Cardiac muscle cell (in vitro differentiated cells and primary cell): ENCODE results near the gene ANKRD31. TPM values are rescaled to one million over a fixed set of nuclear protein-coding genes. Genes with fewer than 3 reads are reported as not detected.

ENCODE experiments used
- DNase-seq, 2 donors: peaks; one replicate each; pipeline versions ENCODE4 v3.0.0 to v3.0.0-alpha.2; 2010 to 2017; ENCODE audit warnings: low read depth in 1 of 2, low spot score in 1 of 2
- H3K27ac ChIP-seq: fragments of 200-600 bp; sonication (generic); 2 replicates; pipeline ENCODE4 v1.5.1; 2016
- H3K27me3 ChIP-seq: fragments of 200-600 bp; sonication (generic); 2 replicates; pipeline ENCODE4 v1.6.0; 2016; ENCODE audit warnings: control low read depth
- H3K36me3 ChIP-seq: fragments of 200-600 bp; sonication (generic); 2 replicates; pipeline ENCODE4 v1.5.1; 2016; ENCODE audit warnings: control low read depth
- H3K4me1 ChIP-seq: fragments of 200-600 bp; sonication (generic); 2 replicates; pipeline ENCODE4 v1.8.1; 2017; ENCODE audit warnings: low read depth, mild to moderate bottlenecking, mixed run types
- H3K4me3 ChIP-seq: fragments of 200-600 bp; sonication (generic); 2 replicates; pipeline ENCODE4 v1.5.1; 2016; ENCODE audit warnings: mild to moderate bottlenecking
- H3K9me3 ChIP-seq: fragments of 200-600 bp; sonication (generic); 2 replicates; pipeline ENCODE4 v1.5.1; 2017; ENCODE audit warnings: low read depth, mild to moderate bottlenecking, control low read depth
- CTCF ChIP-seq: IDR thresholded peaks from 2 replicates; pipeline ENCODE4 v1.5.1; 2012; ENCODE audit warnings: low read depth, mild to moderate bottlenecking, low read length
- polyA plus RNA-seq: library from polyadenylated mRNA; unstranded; fragments of >200 nt; fragmentation: Nextera tagmentation; extraction: Ambion mirVana; gene quantifications from 2 replicates; pipeline ENCODE4 v1.2.1, GENCODE V29; 2016
- total RNA-seq: library from RNA; depleted of rRNA; stranded (reverse); fragments of >200 nt; gene quantifications from 2 replicates; pipeline ENCODE4 v1.2.3, GENCODE V29; 2016

ANKRD31 gene
- total and polyA plus RNA-seq, 2 experiments from 2014 or later, result 0.15 to 0.21 TPM

- peak; percentile 87 for TF ChIP-seq CTCF
- Histone ChIP-seq H3K4me1 (peaks cover 12% of the 10 kb centered on the region), H3K4me3 (no peak overlapping the region), H3K27ac (no peak overlapping the region), H3K36me3 (no peaks in the 10 kb centered on the region), H3K27me3 (peaks cover 58% of the 10 kb centered on the region), H3K9me3 (no peaks in the 10 kb centered on the region)
- peak; percentile 55 to 75 for DNase-seq
Observed at GRCh38 chr5:75049456-75050351, 187.0 kb downstream of the ANKRD31 start.

DNA sequence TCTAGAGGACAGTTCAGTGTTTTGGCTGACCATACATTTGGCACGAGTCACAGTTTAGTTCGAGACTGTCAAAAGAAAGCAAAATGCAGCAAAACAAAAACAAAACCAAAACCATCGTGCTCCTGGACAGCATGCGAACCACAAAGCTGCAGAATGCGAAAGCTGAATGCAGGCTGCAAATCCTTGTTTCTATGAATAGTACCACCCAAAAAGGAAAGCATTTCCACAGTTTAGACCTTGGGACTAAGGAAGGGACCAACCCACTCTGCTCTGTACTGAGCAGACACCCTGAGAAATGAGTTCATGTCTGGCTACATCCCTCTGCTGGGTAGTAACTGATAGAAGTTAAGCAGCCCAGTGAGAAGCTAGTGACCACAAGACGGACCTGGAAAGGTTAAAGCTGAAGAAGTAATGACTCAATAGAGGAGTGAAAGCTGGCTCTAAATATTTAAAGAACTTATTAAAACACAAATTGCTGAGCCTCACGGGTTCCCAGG, 188.2 kb downstream of the ANKRD31 start:
- Histone ChIP-seq H3K36me3 (no peaks in the 10 kb centered on the region), H3K27ac (no peak overlapping the region), H3K4me1 (peaks cover 12% of the 10 kb centered on the region), H3K27me3 (peaks cover 57% of the 10 kb centered on the region), H3K9me3 (no peaks in the 10 kb centered on the region), H3K4me3 (no peak overlapping the region)
- peak in 1 of 2 donors; percentile 25 for DNase-seq
- TF ChIP-seq CTCF, result no peak

GRCh38 chr5:75047356-75047755, 189.3 kb downstream of the ANKRD31 start:
- no peaks in the 10 kb centered on the region for H3K9me3 ChIP-seq
- no peak overlapping the region for H3K27ac ChIP-seq
- H3K4me1 ChIP-seq, result peaks cover 12% of the 10 kb centered on the region
- no peak for TF ChIP-seq CTCF
- H3K36me3 ChIP-seq, result no peaks in the 10 kb centered on the region
- peaks cover 56% of the 10 kb centered on the region for H3K27me3 ChIP-seq
- no peak overlapping the region for H3K4me3 ChIP-seq
- DNase-seq, result no peak

GRCh38 chr5:75046366-75047142, 190.1 kb downstream of the ANKRD31 start:
- H3K27ac ChIP-seq, result no peak overlapping the region
- peaks cover 12% of the 10 kb centered on the region for H3K4me1 ChIP-seq
- peak; percentile 63 to 73 for DNase-seq
- no peaks in the 10 kb centered on the region for H3K36me3 ChIP-seq
- peaks cover 56% of the 10 kb centered on the region for H3K27me3 ChIP-seq
- no peak overlapping the region for H3K4me3 ChIP-seq
- TF ChIP-seq CTCF, result no peak
- H3K9me3 ChIP-seq, result no peaks in the 10 kb centered on the region

GRCh38 chr5:75045071-75045470, 191.6 kb downstream of the ANKRD31 start:
- H3K27ac ChIP-seq, result no peak overlapping the region
- TF ChIP-seq CTCF, result no peak

More at GRCh38 chr5:75045071-75045470, 191.6 kb downstream of the ANKRD31 start:
- no peak for DNase-seq
- Histone ChIP-seq H3K4me1 (peaks cover 12% of the 10 kb centered on the region), H3K9me3 (no peaks in the 10 kb centered on the region), H3K4me3 (no peak overlapping the region), H3K27me3 (peaks cover 56% of the 10 kb centered on the region), H3K36me3 (no peaks in the 10 kb centered on the region)
